GM12891 (cell line): ENCODE measurements around the gene SORCS2.

Experiments used
- DNase-seq: peaks from one replicate; pipeline ENCODE4 v3.0.0; 2011; ENCODE audit warnings: low spot score; ENCODE audit not compliant: insufficient read length
- FAIRE-seq: peaks from 2 replicates; lab custom pipeline; 2011; peaks lifted over from hg19 to GRCh38; lab: Jason Lieb, UNC
- PAX5 ChIP-seq: IDR thresholded peaks from 2 replicates; pipeline ENCODE4 v1.6.1; 2011; ENCODE audit warnings: low read length, moderate library complexity, mild to moderate bottlenecking; ENCODE audit not compliant: insufficient read depth, severe bottlenecking
- POLR2A ChIP-seq: IDR thresholded peaks from 2 replicates; pipeline ENCODE4 v1.6.1; 2011; ENCODE audit warnings: low read depth, low read length, control low read depth
- POLR2AphosphoS5 ChIP-seq: IDR thresholded peaks from 2 replicates; pipeline ENCODE4 v1.6.1; 2011; ENCODE audit warnings: low read depth, low read length, control low read depth
- POU2F2 ChIP-seq: IDR thresholded peaks from 2 replicates; pipeline ENCODE4 v1.6.1; 2011; ENCODE audit warnings: low read depth, mild to moderate bottlenecking, control low read depth, low read length, moderate library complexity
- SPI1 ChIP-seq: IDR thresholded peaks from 2 replicates; pipeline ENCODE4 v1.6.1; 2011; ENCODE audit warnings: low read depth, low read length, control low read depth
- TAF1 ChIP-seq: IDR thresholded peaks from 2 replicates; pipeline ENCODE4 v1.6.1; 2011; ENCODE audit warnings: low read depth, low read length, control low read depth

The SORCS2 gene

GRCh38 chr4:7709431-7709830, 517.1 kb downstream of the SORCS2 start:
- FAIRE-seq (no peak), DNase-seq (no peak)
- TF ChIP-seq POU2F2 (no peak), TAF1 (no peak), PAX5 (no peak), POLR2A (no peak), POLR2AphosphoS5 (no peak), SPI1 (no peak)

- FAIRE-seq (no peak), DNase-seq (no peak)
- TF ChIP-seq TAF1 (no peak), POLR2AphosphoS5 (no peak), PAX5 (no peak), SPI1 (no peak), POU2F2 (no peak)
Observed at GRCh38 chr4:7710126-7710525, 517.8 kb downstream of the SORCS2 start.

GRCh38 chr4:7710576-7711306, 518.4 kb downstream of the SORCS2 start:
- TF ChIP-seq PAX5 (no peak), POLR2A (no peak), TAF1 (no peak), POLR2AphosphoS5 (no peak), SPI1 (no peak), POU2F2 (no peak)
- DNase-seq (no peak), FAIRE-seq (no peak)

- no peak for TF ChIP-seq POLR2AphosphoS5
- TF ChIP-seq SPI1 = no peak
- TF ChIP-seq TAF1 = no peak
- no peak for TF ChIP-seq POU2F2
- TF ChIP-seq POLR2A = no peak
- no peak for TF ChIP-seq PAX5
- DNase-seq = no peak
- FAIRE-seq = no peak
Observed at GRCh38 chr4:7711307-7711963, 519.1 kb downstream of the SORCS2 start.

GRCh38 chr4:7712021-7712671, 519.8 kb downstream of the SORCS2 start:
- FAIRE-seq (no peak), DNase-seq (no peak)
- no peak for TF ChIP-seq TAF1

GRCh38 chr4:7713757-7714156, 521.4 kb downstream of the SORCS2 start:
- TF ChIP-seq POLR2AphosphoS5 (no peak), TAF1 (no peak), POU2F2 (no peak), POLR2A (no peak), PAX5 (no peak), SPI1 (no peak)
- no peak for DNase-seq
- FAIRE-seq = no peak

- no peak for TF ChIP-seq POLR2A
- TF ChIP-seq POLR2AphosphoS5 = no peak
- FAIRE-seq (no peak), DNase-seq (no peak)
Observed at GRCh38 chr4:7714176-7714575, 521.8 kb downstream of the SORCS2 start.

- DNase-seq = no peak
- no peak for FAIRE-seq
- TF ChIP-seq POLR2AphosphoS5 (no peak), POLR2A (no peak), POU2F2 (no peak), SPI1 (no peak), TAF1 (no peak), PAX5 (no peak)
Observed at GRCh38 chr4:7714738-7715137, 522.4 kb downstream of the SORCS2 start.

GRCh38 chr4:7715271-7716009, 523.1 kb downstream of the SORCS2 start:
- DNase-seq = no peak
- TF ChIP-seq TAF1 (no peak), SPI1 (no peak), POLR2A (no peak), POLR2AphosphoS5 (no peak), POU2F2 (no peak), PAX5 (no peak)
- FAIRE-seq = no peak
